ENCODE data around the gene SLC1A3.

Gene SLC1A3

DNA sequence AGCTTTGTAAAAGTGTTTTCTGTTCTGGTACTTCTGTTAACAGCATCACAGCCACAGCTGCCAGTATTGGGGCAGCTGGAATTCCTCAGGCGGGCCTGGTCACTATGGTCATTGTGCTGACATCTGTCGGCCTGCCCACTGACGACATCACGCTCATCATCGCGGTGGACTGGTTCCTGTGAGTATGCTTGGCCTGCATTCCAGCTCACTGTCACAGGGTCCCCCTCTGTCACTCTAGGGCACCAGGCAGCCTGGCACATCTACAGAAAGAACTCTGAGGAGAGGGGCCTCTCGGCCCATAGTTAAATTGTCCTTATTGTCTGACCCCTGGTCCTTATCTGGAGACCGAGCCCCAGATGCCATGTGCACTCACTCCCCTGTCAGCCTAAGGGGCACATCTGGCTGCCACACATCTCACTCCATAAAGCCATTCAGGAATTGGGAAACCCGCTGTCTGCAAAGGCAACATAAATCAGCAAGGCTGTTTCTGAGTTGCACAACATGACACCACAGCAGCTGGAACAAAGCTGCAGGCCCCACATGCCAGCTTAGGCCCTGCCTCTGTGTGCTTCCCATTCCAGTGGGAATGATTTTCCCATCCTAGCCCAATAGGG, 77.5 kb downstream of the SLC1A3 start:
- Mint-ChIP-seq H3K4me1 (ENCODE audit: low read depth) (peaks cover 57% of the 10 kb centered on the region), H3K27me3 (no peaks in the 10 kb centered on the region), H3K27ac (peak overlapping the region; percentile 63), H3K9me3 (no peaks in the 10 kb centered on the region), H3K36me3 (ENCODE audit: low read depth) (no peaks in the 10 kb centered on the region), H3K4me3 (no peak overlapping the region)
- intact Hi-C loops (cut with micrococcal nuclease), result loop anchor here (2.0 kb wide), 1 partner anchor 25 kb away; no protein-coding TSS in a partner anchor

DNA sequence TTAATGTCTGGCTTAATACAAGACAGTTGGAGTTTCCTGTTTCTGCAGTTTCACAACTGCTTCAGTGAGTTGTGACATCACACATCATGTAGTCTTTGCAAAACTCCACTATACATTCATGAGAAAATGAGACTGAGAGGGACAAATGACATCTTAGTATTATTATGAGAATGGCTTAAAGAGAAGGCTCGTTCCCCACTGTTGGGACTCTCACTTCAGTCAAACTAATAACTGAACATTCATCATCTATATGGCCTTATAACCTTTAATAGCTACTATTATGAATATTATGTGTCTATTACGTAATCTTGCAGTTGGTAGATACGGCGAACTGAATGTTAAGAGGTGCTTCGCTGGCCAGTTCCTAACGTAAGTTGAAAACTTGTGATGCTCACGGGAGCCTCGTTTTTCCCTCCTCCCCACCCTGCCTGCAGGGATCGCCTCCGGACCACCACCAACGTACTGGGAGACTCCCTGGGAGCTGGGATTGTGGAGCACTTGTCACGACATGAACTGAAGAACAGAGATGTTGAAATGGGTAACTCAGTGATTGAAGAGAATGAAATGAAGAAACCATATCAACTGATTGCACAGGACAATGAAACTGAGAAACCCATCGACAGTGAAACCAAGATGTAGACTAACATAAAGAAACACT, 79.4 kb downstream of the SLC1A3 start:
- Mint-ChIP-seq H3K27ac (peak overlapping the region; percentile 77), H3K4me3 (peak overlapping the region; percentile 9), H3K36me3 (ENCODE audit: low read depth) (no peaks in the 10 kb centered on the region), H3K4me1 (ENCODE audit: low read depth) (peaks cover 58% of the 10 kb centered on the region), H3K27me3 (no peaks in the 10 kb centered on the region), H3K9me3 (no peaks in the 10 kb centered on the region)
- intact Hi-C loops (cut with micrococcal nuclease), result loop anchor here (2.0 kb wide), 1 partner anchor 27 kb away; no protein-coding TSS in a partner anchor

DNA sequence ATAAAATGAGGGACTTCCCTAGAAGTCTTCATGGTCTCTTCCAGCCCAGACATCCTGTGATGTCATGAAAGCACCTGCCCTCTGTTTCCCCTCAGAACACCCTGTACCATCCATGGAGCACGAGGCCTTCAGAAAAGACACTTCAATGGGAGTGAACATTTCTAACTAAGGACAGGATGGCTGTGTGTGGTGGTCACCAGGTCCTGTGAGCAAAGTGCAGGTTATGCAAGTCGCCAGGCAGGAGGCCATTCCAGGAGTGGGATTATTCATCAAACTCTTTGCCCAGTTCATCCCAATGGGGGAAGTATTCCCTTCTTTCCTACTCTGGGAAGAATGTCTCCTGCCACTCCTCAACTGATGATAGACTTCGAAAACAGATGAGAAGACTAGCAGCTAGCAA, 80.5 kb downstream of the SLC1A3 start:
- H3K36me3 Mint-ChIP-seq (ENCODE audit: low read depth), result no peaks in the 10 kb centered on the region
- H3K4me1 Mint-ChIP-seq (ENCODE audit: low read depth), result peaks cover 65% of the 10 kb centered on the region
- H3K4me3 Mint-ChIP-seq, result no peak overlapping the region
- no peaks in the 10 kb centered on the region for H3K27me3 Mint-ChIP-seq
- H3K27ac Mint-ChIP-seq, result no peak overlapping the region
- no peaks in the 10 kb centered on the region for H3K9me3 Mint-ChIP-seq
- intact Hi-C loops (cut with micrococcal nuclease), result no loop called here

DNA sequence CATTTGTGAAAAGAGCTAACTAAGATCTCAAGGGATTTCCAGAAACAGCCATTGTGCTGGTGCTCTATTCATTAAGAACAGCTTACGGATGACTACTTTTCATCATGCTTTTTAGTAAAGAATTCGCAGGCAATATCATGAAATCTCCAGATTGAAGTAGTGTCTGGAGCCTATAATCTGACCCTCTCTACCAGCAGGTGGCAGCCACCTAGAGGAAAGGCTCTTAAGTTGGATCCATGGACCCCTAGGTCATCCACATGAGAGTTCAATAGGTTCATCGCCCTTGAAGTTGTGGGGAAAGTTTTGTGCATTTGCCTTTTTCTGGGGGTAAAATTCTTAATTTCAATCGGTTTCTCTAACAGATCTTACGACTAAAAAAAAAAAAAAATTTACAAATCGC, 82.3 kb downstream of the SLC1A3 start:
- H3K36me3 Mint-ChIP-seq (ENCODE audit: low read depth), result no peaks in the 10 kb centered on the region
- no peaks in the 10 kb centered on the region for H3K27me3 Mint-ChIP-seq
- intact Hi-C loops (cut with micrococcal nuclease), result no loop called here
- H3K27ac Mint-ChIP-seq, result peak overlapping the region; percentile 81
- H3K4me1 Mint-ChIP-seq (ENCODE audit: low read depth), result peaks cover 74% of the 10 kb centered on the region
- no peaks in the 10 kb centered on the region for H3K9me3 Mint-ChIP-seq
- no peak overlapping the region for H3K4me3 Mint-ChIP-seq

- H3K27ac Mint-ChIP-seq, result peak overlapping the region; percentile 81
- peak overlapping the region; percentile 2 for H3K4me3 Mint-ChIP-seq
- H3K9me3 Mint-ChIP-seq, result no peaks in the 10 kb centered on the region
- no peaks in the 10 kb centered on the region for H3K36me3 Mint-ChIP-seq (ENCODE audit: low read depth)
- H3K27me3 Mint-ChIP-seq, result no peaks in the 10 kb centered on the region
- intact Hi-C loops (cut with micrococcal nuclease), result no loop called here
- H3K4me1 Mint-ChIP-seq (ENCODE audit: low read depth), result peaks cover 69% of the 10 kb centered on the region
Observed at GRCh38 chr5:36689225-36689624, 82.8 kb downstream of the SLC1A3 start.

DNA sequence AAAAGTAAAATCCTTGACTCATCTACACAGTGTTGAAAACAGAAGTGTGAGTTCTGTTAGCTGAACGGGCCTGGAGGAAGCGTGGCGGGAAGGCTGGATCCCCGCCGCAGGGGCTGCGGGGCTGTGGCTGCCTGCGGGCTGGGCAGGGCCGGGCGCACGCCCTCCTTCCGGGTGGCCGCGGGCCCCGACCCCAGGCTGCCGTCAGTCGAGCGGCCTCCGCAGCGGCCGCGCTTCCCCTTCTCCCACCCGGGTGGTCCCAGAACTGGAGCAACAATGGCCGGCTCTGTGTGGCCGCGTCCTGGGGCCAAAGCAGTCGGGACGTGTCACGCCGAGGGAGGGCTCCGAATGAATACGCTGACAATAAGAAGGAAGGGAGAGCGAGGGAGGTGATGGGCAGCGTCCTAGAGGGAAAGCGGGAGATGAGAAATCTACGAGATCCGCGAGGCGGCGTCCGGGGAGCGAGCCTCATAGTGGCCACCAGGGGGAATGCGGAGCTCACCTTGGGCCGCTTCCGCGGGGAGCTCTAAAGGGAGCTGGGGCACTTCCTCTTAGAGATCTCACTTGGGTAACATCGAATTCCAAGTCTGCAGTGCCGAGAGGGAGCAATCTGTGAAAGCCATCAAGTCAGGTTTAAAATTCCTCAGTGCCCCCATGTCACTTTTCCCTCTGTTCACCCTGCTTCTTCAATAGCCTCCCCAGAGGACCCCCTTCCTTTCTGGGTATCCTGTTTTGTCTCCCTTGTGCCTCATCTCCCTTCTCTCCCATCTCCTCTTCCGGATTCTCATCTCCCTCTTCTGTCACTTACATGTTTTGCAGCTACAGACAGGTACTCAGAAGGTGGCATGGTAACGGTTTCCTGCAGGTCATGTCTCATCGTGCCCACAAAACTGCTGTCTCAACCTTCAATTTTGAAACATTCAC, 83.9 kb downstream of the SLC1A3 start:
- intact Hi-C loops (cut with micrococcal nuclease), result no loop called here
- Mint-ChIP-seq H3K4me1 (ENCODE audit: low read depth) (peaks cover 62% of the 10 kb centered on the region), H3K27ac (peak overlapping the region; percentile 81), H3K9me3 (no peaks in the 10 kb centered on the region), H3K4me3 (peak overlapping the region; percentile 84), H3K27me3 (no peaks in the 10 kb centered on the region), H3K36me3 (ENCODE audit: low read depth) (no peaks in the 10 kb centered on the region)

DNA sequence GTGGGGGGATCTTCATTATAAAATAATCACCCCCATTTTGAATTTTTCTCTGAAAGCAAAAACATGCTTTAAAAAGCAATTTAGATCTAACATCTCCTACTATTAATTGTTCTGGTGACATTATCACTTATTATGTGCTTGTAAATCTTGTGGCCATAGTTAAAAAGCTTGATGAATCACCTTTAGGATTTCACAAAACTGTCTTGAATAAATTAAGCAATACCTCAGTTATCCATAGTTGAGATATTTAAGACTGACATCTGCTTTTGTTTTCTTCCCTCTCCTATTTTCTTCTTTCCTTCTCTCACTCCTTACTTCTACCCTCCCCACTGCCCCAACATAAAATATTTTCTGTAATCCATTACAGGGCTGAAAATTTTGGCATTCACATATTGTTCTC, 84.8 kb downstream of the SLC1A3 start:
- Mint-ChIP-seq H3K27ac (no peak overlapping the region), H3K36me3 (ENCODE audit: low read depth) (no peaks in the 10 kb centered on the region), H3K4me3 (no peak overlapping the region), H3K9me3 (no peaks in the 10 kb centered on the region), H3K27me3 (no peaks in the 10 kb centered on the region), H3K4me1 (ENCODE audit: low read depth) (peaks cover 53% of the 10 kb centered on the region)
- intact Hi-C loops (cut with micrococcal nuclease), result no loop called here

- intact Hi-C loops (cut with micrococcal nuclease), result loop anchor here (2.0 kb wide), 2 partner anchors 87 to 427 kb away; no protein-coding TSS in a partner anchor
- Mint-ChIP-seq H3K9me3 (no peaks in the 10 kb centered on the region), H3K4me3 (no peak overlapping the region), H3K27me3 (no peaks in the 10 kb centered on the region), H3K36me3 (ENCODE audit: low read depth) (no peaks in the 10 kb centered on the region), H3K27ac (no peak overlapping the region), H3K4me1 (ENCODE audit: low read depth) (peaks cover 51% of the 10 kb centered on the region)
Observed at GRCh38 chr5:36691696-36692371, 85.4 kb downstream of the SLC1A3 start.

DNA sequence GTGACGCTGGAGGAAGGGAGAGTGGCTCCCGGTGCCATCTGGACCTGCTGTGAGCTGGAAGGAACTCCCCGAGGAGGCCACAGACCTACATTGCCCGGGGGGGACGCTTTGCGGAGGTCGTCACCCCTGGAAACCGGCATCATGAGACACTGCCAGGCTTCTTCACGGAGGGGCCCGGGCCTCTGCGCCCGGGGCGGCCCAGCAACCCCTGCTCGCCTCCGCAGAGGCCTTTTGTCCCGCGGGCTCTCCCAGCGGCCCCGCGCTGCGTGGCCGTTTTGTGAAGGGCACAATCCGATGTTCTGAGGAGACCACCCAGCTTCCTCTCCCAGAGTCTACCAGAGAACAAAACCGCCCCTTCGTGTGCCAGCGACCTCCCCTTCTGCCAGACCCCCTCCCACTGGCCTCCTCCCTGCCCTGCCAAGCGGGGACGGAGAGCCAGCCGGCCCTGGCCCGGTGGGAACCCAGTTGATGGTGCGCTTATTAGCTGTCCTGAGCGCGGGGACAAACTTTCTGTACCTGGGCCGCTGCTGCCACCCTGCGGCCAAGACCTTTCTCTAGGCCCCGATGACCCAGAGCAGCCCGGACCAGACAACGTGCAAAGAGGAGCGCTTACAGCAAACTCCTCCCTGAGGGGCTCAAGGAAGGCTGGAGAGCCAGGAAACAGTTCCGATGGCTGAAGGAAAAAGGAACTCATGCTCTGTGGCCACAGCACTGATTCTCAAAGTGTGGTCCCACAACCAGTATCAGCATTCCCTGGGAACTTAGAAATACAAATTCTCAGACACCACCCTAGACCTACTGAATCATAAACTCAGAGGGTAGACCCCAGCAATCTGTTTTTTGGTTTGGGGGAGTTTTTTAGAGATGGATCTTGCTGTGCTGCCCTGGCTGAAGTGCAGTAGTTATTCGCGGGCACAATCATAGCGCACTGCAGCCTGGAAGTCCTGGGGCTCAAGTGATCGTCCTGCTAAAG, 86.7 kb downstream of the SLC1A3 start:
- Mint-ChIP-seq H3K4me1 (ENCODE audit: low read depth) (peaks cover 51% of the 10 kb centered on the region), H3K36me3 (ENCODE audit: low read depth) (no peaks in the 10 kb centered on the region), H3K27me3 (no peaks in the 10 kb centered on the region), H3K4me3 (peak overlapping the region; percentile 75), H3K27ac (peak overlapping the region; percentile 61), H3K9me3 (no peaks in the 10 kb centered on the region)
- intact Hi-C loops (cut with micrococcal nuclease), result loop anchor here (1.0 to 2.0 kb wide), 4 partner anchors 88 to 428 kb away; no protein-coding TSS in a partner anchor

DNA sequence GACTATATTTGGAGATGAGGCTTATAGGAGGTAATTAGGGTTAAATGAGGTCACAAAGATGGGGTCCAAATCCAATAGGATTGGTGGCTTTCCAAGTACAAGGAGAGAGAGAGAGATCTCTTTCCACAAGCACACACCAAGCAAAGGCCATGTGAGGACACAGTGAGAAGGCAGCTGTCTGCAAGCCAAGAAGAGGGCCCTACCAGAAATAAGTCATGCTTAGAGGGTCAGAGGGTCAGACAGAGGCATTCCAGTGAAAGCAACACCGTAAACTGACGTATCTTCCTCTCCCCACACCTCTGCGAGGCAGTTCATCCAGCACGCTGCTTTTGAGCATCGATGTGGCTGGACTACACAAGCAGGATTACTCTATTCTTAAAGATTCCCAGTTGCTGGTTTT, 87.9 kb downstream of the SLC1A3 start:
- H3K9me3 Mint-ChIP-seq, result no peaks in the 10 kb centered on the region
- intact Hi-C loops (cut with micrococcal nuclease), result no loop called here
- H3K27me3 Mint-ChIP-seq, result no peaks in the 10 kb centered on the region
- H3K36me3 Mint-ChIP-seq (ENCODE audit: low read depth), result no peaks in the 10 kb centered on the region
- no peak overlapping the region for H3K27ac Mint-ChIP-seq
- no peak overlapping the region for H3K4me3 Mint-ChIP-seq
- peaks cover 40% of the 10 kb centered on the region for H3K4me1 Mint-ChIP-seq (ENCODE audit: low read depth)

DNA sequence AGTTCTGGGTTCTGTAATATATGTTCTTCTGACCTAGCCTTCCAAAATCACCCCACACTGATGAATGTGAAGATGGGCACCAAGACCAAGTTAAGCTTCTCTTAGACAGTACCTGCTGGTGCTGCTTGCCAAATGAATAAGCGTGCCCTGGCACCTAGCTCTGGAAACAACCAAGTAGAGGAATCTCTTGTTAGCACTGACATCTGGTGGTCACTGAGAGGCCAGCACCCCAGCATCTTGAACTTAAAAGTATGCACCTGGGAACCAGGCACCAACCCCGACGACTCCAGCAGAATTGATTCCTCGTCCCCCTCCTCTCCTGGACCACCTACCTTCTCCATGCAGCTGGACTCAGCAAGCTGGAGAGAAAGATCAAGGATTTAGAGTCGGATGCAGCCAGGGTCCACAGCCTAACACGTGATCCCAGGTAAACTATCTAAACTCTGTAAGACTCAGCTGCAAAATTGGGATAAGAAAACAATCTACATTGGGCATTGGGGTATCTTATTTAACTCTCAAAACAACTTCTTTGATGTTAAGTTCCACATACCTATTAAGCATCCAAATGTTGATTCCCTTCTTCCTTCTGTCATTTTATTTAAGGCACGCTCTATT, 89.8 kb downstream of the SLC1A3 start:
- Mint-ChIP-seq H3K4me1 (ENCODE audit: low read depth) (peaks cover 31% of the 10 kb centered on the region), H3K27me3 (no peaks in the 10 kb centered on the region), H3K27ac (no peak overlapping the region), H3K4me3 (no peak overlapping the region), H3K9me3 (no peaks in the 10 kb centered on the region), H3K36me3 (ENCODE audit: low read depth) (no peaks in the 10 kb centered on the region)
- intact Hi-C loops (cut with micrococcal nuclease), result loop anchor here (1.0 kb wide), 1 partner anchor 281 kb away; no protein-coding TSS in a partner anchor

- intact Hi-C loops (cut with micrococcal nuclease), result no loop called here
- no peak overlapping the region for H3K27ac Mint-ChIP-seq
- no peaks in the 10 kb centered on the region for H3K9me3 Mint-ChIP-seq
- peaks cover 20% of the 10 kb centered on the region for H3K4me1 Mint-ChIP-seq (ENCODE audit: low read depth)
- no peaks in the 10 kb centered on the region for H3K27me3 Mint-ChIP-seq
- H3K36me3 Mint-ChIP-seq (ENCODE audit: low read depth), result peaks cover 7% of the 10 kb centered on the region
- no peak overlapping the region for H3K4me3 Mint-ChIP-seq
Observed at GRCh38 chr5:36698031-36698430, 91.6 kb downstream of the SLC1A3 start.
